Activated CD4-positive, alpha-beta T cell treated with anti-CD3 and anti-CD28 coated beads for 24 hours (primary cell): ENCODE measurements around the gene SMAD7.

Source experiments
- DNase-seq, 2 donors: peaks; one replicate each; pipeline ENCODE4 v3.0.0-alpha.2; 2020; ENCODE audit warnings: low read depth in 2 of 2

Gene SMAD7

DNA sequence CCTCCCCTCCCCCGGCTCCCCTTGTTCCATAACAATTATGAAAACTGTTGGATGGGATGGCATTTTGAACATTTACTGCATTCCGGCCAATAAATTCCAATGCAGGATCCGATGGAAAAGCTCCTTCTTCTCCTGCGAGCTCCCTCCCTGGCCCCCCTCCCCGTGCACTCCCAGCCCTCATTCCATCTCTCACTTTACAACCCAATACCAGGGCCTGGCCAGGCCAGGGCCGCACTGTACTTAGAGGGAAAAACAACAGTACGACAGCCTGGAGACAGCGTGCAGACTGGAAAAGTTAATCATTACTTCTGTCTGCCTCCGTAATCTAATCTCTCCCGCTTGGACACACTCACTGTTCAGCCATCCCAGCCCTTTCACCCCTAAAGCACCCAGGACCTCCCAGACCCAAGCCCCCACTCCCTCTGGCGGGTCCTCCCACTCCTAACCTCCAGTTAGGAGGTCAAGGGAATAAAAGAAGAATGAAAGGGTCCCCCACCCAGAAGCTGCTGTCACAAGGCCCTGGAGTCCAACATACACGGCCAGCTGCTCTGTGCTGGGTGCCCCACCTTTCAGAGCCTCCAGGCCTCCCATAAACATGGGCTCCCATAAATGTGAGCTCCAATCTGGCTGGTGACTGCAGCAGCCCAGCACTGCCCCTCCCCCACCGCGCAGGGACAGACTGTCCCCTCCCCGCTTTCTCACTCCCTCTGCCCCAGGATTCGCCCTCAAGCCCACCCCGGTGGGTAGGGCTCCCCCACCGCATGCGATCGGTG lies 20.6 kb downstream of the SMAD7 start:
- DNase-seq, result no peak

DNA sequence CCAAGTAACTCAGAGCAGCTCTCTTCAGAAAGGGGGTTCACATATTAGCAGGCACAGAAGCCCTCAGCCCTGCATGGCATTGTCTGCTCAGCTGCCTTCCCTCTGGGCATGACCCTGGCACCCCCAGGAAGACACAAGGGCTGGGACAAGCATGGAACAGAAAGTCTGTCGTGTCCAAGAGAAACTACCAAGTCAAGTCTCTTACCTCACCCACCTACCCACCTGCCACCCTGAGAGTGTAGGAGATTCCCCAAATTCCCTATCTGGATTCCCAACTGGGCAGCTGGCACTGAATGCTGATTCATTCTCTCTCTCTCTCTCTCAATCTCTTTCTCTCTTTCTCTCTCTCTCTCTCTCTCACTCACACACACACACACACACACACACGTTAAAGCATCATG lies 21.6 kb downstream of the SMAD7 start:
- DNase-seq, result no peak

DNA sequence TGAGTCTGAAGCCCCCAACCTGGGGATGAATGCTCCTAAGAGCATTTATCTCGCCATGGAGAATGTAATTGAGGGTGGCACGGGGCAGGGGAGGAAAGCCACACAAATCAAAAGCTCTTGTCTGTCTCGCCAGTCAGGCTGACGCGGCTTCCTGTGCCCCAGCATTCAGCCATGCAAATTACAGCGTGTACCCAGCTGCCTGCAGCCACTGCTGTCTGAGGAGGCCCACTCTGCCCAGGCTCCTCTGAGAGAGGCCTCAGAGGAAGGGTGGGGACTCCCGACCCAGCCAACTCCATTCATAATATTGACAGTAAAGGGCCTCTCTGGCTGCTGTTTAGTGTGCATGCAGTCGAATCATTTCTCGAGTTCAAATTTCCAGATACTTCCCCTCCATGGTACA lies 22.0 kb downstream of the SMAD7 start:
- DNase-seq, result peak; percentile 41

DNA sequence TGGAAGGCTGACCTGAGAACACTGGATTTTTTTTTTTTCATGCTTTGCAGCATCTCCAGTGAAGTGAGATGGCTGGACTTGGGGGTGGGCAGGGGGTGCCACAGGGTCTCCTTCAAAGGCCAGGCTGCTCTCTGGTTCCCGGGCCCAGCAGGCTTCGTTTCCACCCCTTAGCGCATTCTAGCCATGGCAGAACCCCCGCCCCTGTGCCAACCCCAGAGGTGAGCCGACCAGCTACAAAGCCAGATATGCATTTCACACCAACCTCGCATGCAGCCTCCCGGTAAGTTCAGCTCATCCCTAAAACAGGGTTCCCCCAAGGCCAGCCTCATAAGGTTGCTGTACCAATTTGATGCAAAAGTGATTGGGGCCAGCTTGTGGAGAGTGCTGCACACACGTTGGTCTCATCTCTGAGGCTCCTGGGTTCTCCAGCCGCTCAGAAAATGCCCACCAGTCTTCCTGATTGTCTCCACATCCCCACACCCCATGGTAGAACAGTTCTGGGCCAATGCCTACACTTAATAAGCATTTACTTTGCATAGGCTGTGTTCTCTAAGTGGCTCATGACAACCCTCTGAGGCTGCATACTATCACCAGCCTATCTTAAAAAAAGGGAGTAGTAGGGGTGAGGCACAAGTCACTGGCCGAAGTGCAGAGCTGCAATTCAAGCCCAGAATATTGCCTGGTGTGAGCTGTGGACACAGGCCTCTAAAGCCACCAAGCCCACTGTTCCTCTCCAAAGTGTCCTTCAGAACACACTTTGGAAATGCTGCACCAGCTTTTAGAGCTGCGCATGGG lies 23.3 kb downstream of the SMAD7 start:
- no peak for DNase-seq

DNA sequence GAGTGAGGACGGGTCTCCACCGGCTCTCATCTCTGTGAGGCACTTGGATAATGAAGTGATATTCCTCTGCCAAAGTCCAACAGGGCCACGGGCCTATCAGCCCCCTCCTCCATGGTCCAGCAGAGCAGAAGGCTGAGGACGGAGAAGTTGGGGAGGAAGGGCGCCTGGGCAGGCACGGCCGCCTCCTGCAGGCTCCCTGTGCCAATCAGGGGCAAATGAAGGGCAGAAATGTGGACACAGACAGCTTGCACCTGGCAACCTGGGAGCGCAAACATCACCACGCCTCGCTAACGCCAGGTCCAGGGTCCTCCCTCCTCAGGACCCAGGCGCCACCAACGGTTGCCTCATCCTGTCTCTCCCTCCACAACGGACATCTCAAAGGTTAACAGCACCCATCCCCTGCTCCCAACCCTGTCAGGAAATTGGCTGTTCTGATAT lies 24.3 kb downstream of the SMAD7 start:
- DNase-seq, result no peak

DNA sequence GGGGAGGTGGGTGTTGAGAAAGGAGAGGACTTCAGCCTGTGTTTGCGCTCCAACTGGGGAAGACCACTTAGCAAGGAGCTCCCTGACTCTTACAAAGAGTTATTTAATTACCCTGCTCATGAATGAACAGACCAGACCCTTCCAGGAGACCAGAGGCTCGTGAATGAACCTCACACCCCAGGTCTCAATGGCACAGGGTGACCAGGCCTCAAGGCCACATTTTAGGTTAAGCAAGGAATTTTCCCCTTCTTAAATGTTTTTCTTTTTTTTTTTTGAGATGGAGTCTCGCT lies 25.3 kb downstream of the SMAD7 start:
- DNase-seq, result no peak

DNA sequence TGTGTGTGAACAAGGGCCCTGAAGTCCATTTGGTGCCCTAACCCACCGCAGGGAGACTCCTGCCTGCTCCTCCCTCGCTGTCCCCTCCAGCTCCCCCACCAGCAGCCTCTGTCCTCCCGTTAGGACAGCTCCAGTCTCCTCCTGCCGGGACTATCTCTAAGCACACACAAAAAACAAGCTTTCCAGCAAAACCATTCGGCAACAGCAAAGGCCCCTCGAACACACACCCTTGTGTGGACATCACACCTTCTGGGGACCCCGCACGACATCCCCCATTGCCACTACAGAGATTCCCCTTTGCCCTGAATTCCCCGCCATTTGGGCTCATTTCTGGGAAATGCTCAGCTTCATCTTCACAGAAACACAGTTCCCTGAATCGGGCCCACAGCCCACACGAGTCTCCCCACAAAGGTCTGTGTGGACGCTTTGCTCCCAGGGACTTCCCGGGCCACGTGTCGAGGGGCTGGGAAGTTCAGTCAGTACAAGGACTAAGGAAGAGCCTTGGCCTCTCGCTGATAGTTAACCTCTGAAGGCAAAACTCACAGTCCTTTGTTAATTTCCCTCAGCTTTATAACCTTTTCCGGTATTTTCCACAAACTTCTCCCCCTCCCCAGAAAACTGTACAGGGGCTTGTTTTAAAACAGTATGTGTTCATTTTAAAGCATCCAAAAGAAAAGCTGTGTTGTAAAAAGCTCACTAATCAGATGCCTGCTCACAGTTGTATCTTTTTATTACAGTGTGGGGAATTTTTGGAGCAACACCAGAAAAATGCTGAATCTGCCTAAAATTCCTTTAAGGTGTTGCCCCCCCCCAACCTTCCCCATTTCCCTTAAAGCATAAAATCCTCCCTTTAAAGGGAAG lies 25.9 kb downstream of the SMAD7 start:
- DNase-seq, result no peak

DNA sequence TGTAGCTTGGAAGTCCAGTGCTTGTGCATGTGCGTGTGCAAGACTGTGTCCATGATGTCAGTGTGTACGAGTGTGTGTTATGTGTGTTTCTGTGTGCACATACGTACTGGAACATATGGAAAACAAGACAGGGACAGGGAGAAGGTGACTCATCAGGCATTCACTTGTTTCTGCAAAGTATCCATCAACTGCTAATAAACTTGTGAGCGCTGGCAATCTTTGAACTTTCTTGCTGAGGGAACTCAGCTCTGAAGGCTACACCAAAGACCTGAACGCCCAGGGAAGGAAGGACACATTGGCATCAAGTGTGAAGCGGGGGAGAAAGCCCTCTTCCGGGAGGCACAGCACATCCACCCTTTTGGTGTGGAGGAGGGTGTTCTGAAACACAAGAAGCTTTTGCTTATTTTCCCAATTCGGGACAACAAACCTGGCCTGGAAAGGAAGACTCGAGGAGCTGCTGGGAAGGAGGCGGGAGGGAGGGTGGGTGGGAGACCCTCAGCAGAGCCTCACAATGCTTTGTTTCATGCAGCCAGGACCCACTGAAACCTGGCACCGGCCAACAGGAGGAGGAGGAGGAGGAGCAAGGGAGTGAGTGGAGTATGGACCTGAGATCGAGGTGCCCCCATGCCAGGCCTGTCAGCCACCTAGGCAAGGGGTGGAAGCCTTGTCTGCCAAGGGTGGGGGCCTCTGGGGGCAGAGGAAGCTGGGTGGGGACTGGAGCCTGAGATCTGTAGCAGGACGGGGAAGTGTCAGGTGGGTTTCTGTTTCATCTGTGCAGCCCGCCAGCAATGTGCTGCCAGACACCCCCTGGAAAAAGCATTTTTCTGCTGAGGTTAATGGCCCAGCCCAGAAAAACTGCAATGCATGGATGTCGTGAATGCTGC lies 26.8 kb downstream of the SMAD7 start:
- DNase-seq, result no peak

DNA sequence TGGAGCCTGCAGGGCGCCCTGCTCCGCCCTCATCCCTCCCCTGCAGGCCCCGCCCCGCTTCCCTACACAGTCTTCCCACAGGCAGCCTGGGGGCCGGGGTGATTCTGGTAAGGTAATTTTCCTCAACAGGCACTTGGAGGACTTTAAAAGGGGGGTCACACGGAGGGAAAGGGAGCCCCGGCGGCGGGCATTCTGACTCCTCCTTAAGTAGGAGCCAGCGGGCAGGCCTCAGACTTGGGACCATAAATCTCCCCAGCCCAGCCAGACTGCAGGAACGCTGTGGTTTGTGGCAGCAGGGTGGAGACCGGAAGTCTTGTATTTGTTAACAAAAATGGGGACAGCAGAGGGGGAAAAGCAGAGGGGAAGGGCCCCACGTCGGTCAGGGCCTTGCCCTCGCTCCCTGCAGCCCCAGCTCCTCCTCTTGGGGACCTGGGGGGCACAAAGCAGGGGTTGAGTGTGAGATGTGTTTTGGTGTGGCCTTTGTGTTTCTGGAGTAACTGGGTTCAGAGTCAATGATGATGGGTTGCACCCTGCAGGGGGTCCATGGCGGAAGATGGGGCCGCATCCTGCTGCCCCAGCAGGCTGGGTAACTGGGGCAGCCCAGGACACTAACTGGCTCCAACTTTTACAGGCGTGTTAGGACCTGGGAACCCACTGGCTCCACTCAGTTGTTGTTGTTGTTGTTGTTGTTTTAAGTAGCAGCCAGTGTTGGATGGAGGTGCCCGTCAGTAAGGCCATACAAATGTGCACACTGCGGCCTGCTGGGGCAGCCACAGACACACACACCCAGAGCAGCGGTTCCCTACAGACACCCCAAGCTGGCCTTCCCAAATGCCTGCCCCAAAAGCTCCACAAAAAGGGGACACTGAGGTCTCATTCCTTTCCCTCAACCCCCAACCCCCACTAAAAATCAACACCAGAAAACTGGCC lies 27.7 kb downstream of the SMAD7 start:
- DNase-seq, result no peak

DNA sequence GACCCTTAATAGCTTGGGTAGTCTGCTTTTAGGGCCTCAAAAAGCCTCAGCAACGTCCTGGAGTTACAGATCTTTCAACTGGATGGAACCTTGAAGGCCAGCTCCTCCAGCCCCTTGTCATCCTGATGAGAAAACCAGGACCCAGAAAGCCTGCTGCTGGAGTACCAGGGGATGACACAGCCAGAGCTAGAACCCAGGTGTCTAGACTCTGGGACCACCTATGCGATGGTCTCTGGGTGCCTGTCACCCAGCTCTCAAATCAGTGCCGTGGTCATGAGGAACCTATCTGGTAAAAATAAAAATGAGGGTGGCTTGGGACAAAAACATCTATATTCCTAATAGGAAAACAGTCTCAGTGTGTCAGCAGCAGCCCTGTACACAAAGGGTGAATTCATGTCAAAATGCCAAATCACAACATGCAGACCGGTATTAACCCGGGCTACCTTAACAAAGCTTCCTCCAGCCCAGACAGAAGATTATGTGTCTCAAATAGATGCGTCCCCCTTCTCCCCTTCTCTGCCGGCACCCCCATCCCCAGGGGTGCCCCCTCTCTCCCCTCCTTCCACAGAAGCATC lies 28.5 kb downstream of the SMAD7 start:
- DNase-seq, result no peak

DNA sequence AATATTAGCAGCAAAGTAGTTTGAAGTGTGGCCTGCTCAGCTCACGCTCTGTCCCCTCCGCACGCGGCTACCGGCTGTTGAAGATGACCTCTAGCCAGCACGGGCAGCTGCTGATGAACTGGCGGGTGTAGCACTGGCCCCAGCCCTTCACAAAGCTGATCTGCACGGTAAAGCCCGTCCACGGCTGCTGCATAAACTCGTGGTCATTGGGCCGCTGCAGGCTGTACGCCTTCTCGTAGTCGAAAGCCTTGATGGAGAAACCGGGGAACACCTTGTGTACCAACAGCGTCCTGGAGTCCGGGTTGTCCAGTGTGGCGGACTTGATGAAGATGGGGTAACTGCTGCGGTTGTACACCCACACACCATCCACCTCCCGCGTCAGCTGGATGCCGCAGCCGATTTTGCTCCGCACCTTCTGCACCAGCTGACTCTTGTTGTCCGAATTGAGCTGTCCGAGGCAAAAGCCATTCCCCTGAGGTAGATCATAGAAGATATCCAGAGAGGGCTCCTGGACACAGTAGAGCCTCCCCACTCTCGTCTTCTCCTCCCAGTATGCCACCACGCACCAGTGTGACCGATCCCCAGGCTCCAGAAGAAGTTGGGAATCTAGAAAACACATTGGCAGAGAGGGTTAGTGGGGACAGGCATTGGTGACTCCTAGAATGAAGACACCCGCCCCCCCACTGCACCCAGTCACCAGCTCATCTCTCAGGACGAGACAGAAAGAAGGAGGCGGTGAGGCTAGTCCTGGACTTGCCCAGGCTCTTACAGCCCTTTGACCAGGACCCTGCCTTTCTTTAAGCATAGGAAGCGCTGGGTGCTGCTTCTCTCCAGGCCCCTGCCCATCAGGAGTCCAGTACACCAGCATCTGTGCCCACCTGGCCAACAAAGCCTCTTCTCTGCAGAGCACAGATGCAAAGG lies 29.2 kb downstream of the SMAD7 start:
- no peak for DNase-seq

DNA sequence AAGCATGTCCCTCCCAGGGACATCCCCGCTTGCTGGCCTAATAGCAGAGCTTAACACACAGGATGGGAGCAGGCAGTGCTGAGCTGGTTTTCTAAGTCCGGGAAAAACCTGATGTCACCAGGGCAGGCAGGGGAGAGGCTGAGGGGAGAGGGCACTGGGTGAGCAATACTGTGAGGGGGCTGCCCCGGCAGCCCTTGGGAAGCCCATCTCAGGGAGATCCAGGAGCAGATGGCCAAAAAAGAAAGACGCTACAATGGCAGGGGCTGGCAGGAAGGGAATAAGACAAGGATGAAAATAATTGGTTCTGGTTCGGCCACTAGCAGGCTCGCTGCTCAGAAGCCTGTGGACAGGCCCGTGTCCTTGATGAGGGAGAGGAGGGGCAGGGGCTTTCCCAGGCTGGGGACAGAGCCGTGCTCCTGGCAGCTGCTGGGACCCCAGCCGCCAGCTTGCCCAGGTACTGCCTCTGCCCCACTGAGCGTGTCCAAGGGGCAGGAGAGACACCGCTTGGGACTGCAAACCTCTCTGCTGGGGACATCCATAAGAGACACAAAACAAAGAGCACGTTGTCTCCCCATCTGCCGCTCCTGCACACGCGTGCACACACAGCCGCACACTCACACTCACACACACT lies 30.2 kb downstream of the SMAD7 start:
- DNase-seq, result no peak

DNA sequence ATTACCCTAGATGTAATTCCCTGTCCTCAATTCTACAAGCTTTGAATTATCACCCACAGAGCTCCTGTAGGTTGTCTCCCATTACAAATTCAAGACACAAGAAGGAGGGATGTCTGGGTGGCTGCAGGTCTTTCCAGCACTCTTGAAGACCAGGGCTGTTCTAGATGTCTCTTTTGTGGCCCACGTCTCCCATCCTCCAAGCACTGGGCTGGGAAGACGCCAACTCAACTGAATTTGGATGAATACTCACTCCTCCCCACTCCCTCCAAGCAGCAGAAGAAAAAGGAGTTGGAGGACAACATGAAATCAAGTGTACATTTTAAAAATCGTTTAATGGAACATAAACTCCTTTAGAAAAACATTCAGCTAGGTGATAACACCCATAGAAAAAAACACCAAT lies 31.2 kb downstream of the SMAD7 start:
- no peak for DNase-seq

DNA sequence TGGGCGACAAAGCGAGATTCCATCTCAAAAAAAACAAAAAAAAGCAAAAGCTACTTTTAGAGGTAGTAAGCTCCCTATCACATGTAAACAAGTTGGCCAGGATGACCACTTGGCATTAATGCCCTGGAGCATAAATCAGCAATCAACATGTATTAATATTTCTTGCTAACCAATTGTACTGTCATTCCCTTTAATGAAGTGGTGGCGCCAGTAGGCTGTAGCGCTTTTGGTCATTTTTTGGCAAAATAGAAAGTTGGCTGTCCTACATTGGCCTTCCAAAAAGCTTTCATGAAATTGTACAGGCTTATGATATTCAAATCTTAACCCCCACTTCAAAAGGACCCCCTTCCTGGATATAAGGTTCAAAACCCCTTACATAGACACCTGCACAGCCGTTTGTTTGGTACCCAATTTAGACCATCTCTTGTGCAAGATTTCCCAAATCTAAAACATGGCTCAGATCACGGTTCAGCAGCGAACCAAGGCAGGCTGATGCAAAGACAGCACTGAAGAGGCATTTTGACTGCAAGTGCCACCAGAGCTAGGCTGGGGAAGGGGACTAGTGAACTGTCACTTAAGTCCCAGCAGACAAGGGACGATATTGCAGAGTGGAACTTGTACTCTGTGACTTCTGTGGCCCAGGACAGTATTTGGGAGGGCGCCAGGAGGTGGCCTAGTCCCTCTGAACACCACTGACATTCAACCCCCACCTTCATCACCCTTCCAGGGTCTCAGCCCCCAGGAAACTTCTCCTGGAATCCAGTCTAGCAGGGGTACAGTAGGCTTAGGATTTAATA lies 31.9 kb downstream of the SMAD7 start:
- DNase-seq, result no peak

DNA sequence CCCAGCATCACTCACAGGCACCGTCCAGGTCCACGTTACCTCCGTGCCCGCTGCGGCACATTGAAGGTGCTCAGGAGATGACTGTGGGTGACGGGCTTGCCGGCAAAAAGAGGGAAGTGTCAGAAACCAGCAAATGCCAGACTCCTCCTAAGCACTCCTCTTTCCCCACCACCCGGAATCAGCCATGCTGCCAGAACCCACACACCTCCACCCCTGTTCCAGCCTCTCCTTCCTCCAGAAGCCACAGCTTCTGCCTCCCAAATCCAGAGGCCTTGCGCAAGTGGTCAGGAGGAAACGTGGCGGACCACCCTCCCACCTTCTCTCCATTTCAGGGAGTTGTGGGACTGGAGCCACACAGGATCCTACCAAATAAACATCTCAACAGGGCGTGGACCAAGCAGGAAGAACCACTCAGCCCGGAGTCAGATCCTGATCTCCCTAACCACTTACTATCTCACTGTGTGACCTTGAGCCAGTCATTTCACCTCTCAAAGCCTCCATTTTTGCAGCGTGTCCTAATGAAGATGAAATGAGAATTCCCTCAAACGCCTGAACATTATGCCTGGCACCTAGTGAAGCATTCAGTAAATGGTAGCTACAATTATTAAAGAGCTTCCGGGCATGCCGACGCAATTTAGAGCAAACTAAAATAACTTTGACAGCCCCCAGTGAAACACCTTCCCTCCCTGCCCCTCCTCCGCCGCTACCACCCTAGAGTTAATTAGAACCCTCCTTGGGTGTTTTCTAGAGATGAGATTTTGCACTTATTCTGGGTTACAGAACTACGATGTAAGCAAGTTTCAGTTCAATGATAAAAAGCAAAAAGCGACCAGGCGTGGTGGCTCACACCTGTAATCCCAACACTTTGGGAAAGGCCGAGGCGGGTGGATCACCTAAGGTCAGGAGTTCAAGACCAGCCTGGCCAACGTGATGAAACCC lies 32.9 kb downstream of the SMAD7 start:
- DNase-seq, result no peak

DNA sequence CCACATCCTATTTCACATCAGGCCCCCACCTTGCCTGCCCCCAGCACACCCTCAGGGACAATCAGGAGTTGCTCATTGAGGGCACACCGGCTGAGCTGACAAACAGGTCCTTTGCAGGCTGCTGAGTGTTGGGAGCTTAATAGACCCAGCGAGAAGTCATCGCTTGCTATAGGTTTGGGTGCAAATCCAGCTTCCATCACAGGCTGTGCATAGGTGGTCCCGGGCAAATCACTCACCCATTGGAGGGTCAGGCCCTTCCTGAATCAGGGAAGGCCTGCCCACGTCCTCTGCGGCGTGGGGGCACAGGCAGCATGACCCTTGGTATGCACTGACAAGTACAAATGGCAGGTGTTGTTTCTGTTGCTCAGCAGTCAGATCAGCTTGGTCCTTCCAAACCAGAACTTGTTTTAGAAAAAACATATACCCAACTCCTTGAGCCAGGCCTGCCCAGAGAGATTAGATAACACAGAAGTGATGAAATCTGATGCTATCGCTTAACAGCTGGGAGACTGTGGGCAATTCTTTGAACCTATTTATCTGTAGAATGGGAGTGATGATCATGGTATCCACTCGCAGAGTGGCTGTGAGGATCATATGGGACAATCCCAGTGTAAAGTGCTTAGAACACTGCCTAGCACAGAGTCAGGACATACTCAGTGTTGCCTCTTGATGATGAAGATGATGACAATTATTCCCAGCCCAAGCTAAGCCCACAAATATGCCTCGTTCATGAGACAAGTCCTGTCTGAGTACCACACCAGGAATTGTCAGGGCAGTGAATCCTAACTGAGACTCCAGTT lies 34.9 kb downstream of the SMAD7 start:
- DNase-seq, result no peak
